ENCODE measurements around the gene TMEM212. TPM values are rescaled to one million over a fixed set of nuclear protein-coding genes. Genes with fewer than 3 reads are reported as not detected.

The TMEM212 gene
- total RNA-seq, 1 experiment from 2014 or later = not detected

- no peak within 1 kb of the TSS for H3T11ph ChIP-seq (ENCODE audit: low read length)
- no peak within 1 kb of the TSS for H4K5ac ChIP-seq (ENCODE audit: insufficient read length, low read depth, low read length)
- H2AFZ ChIP-seq (ENCODE audit: low read length) = peak within 1 kb of the TSS; percentile 71
- no peaks in the 10 kb centered on the region for H3K4me1 ChIP-seq (ENCODE audit: insufficient read depth, low read length)
- no peak within 1 kb of the TSS for H2BK12ac ChIP-seq (ENCODE audit: insufficient read length, low read depth, low read length)
- TF ChIP-seq CTCF (conservative IDR thresholded peaks at IDR 0.05) = no peak
- DNase-seq = peak; percentile 67
- H3K27me3 ChIP-seq (ENCODE audit: insufficient read depth, low read length) = peaks cover 12% of the 10 kb centered on the region; the same call in 1 of the 2 replicates
- H3K23ac ChIP-seq (ENCODE audit: insufficient read length, low read depth, low read length) = no peak within 1 kb of the TSS
- Mint-ChIP-seq H3K27ac (no peak within 1 kb of the TSS; a peak in 1 of 7 replicates), H3K27me3 (ENCODE audit: low read depth) (peaks cover 37% of the 10 kb centered on the region), H3K9me3 (no peaks in the 10 kb centered on the region), H3K36me3 (ENCODE audit: insufficient read depth in 1 of 3, low read depth in 3 of 3) (no peaks in the 10 kb centered on the region), H3K4me1 (peaks cover 8 to 10% of the 10 kb centered on the region in 2 experiments; a peak in 3 of 4 replicates), H3K4me3 (peak within 1 kb of the TSS; percentile 71 to 85)
- no peak within 1 kb of the TSS for H2BK5ac ChIP-seq (ENCODE audit: insufficient read length, low read length)
- no peaks in the 10 kb centered on the region for H3K79me1 ChIP-seq (ENCODE audit: insufficient read depth, low read depth, low read length, poor library complexity, severe bottlenecking)
- H3K4ac ChIP-seq (ENCODE audit: low read depth, low read length) = no peak within 1 kb of the TSS
- no peak within 1 kb of the TSS for H3K9ac ChIP-seq (ENCODE audit: extremely low read depth, insufficient read length, low read length)
- H3K79me2 ChIP-seq (ENCODE audit: insufficient read depth, low read length) = no peaks in the 10 kb centered on the region
- H3K56ac ChIP-seq (ENCODE audit: insufficient read length, low read depth, low read length) = no peak within 1 kb of the TSS
- H4K8ac ChIP-seq (replicated peaks; ENCODE audit: insufficient read length, low read depth, low read length) = no peak within 1 kb of the TSS
- peaks cover 13% of the 10 kb centered on the region for H3K23me2 ChIP-seq (ENCODE audit: insufficient read length, low read depth, low read length, poor library complexity, severe bottlenecking)
- H3K4me2 ChIP-seq (ENCODE audit: insufficient read depth, insufficient read length, low read length) = peak within 1 kb of the TSS; percentile 54
- H4K20me1 ChIP-seq (ENCODE audit: control insufficient read depth, insufficient read depth, insufficient read length) = no peaks in the 10 kb centered on the region
- WGBS (ENCODE audit: extremely low coverage, insufficient read length, low lambda C conversion rate) = no CpG with 5 or more reads among the region's 78 CpGs
- H2AK5ac ChIP-seq (ENCODE audit: insufficient read length, low read length) = no peak within 1 kb of the TSS
- H3K9me3 ChIP-seq (ENCODE audit: control insufficient read depth, low read depth, low read length) = no peaks in the 10 kb centered on the region
- H3K27ac ChIP-seq (ENCODE audit: insufficient read length, low read depth, low read length) = no peak within 1 kb of the TSS
- no peak within 1 kb of the TSS for H2BK20ac ChIP-seq (ENCODE audit: low read depth, low read length, poor library complexity, severe bottlenecking)
- H3K14ac ChIP-seq (ENCODE audit: insufficient read depth, low read length) = no peak within 1 kb of the TSS
- H2BK120ac ChIP-seq (ENCODE audit: low read depth, low read length, poor library complexity, severe bottlenecking) = peak within 1 kb of the TSS; percentile 62
- H4K91ac ChIP-seq (ENCODE audit: insufficient read length, low read depth, low read length) = no peak within 1 kb of the TSS
- H3K18ac ChIP-seq (ENCODE audit: insufficient read length, low read depth, low read length) = no peak within 1 kb of the TSS
- no peak within 1 kb of the TSS for H2BK15ac ChIP-seq (ENCODE audit: low read depth, low read length)
These were observed 33.1 kb upstream of the TMEM212 start, which contains the start of gene PLD1 for GRCh38 chr3:171809861-171810628. Gene PLD1 (minus strand): TSS chr3:171810483. CDS start chr3:171738051, 72,432 bp downstream.

Data from H9 (cell line).